Measurements from ENCODE around the gene RUNX1. TPM values are rescaled to one million over a fixed set of nuclear protein-coding genes. Genes with fewer than 3 reads are reported as not detected.

Gene RUNX1
- polyA plus RNA-seq, 1 experiment = 20.9 TPM

- Histone ChIP-seq H3K9me3 (ENCODE audit: control insufficient read depth, insufficient read depth, low read length) (no peaks in the 10 kb centered on the region), H3K27me3 (ENCODE audit: control insufficient read depth, insufficient read depth, low read length) (no peaks in the 10 kb centered on the region), H3K27ac (ENCODE audit: low read depth, low read length) (no peak overlapping the region), H3K4me3 (ENCODE audit: low read depth, low read length) (no peak overlapping the region)
- ChIA-PET CTCF (no interaction called here), POLR2A (no interaction called here)
- DNase-seq (ENCODE audit: low read depth, low spot score) = no peak
- no peak for TF ChIP-seq CTCF (IDR thresholded peaks at IDR 0.05; ENCODE audit: low read depth, low read length)
Measured at GRCh38 chr21:34984356-34985058, 64.6 kb downstream of the RUNX1 start.

- POLR2A ChIA-PET = interaction anchor here (0.8 kb wide), 1 partner anchor 48 kb away, joined by 3 read pairs; no protein-coding TSS in a partner anchor
- H3K9me3 ChIP-seq (ENCODE audit: control insufficient read depth, insufficient read depth, low read length) = no peaks in the 10 kb centered on the region
- H3K27me3 ChIP-seq (ENCODE audit: control insufficient read depth, insufficient read depth, low read length) = no peaks in the 10 kb centered on the region
- peak overlapping the region; percentile 71 for H3K27ac ChIP-seq (ENCODE audit: low read depth, low read length)
- H3K4me3 ChIP-seq (ENCODE audit: low read depth, low read length) = no peak overlapping the region
- no peak for TF ChIP-seq CTCF (IDR thresholded peaks at IDR 0.05; ENCODE audit: low read depth, low read length)
- CTCF ChIA-PET = no interaction called here
- DNase-seq (ENCODE audit: low read depth, low spot score) = no peak
Measured at GRCh38 chr21:34983680-34984086, 65.4 kb downstream of the RUNX1 start.

GRCh38 chr21:34981791-34982190 lies 67.3 kb downstream of the RUNX1 start:
- DNase-seq (ENCODE audit: low read depth, low spot score) = no peak
- Histone ChIP-seq H3K9me3 (ENCODE audit: control insufficient read depth, insufficient read depth, low read length) (no peaks in the 10 kb centered on the region), H3K27me3 (ENCODE audit: control insufficient read depth, insufficient read depth, low read length) (no peaks in the 10 kb centered on the region), H3K4me3 (ENCODE audit: low read depth, low read length) (no peak overlapping the region), H3K27ac (ENCODE audit: low read depth, low read length) (no peak overlapping the region)
- ChIA-PET CTCF (no interaction called here), POLR2A (no interaction called here)
- no peak for TF ChIP-seq CTCF (IDR thresholded peaks at IDR 0.05; ENCODE audit: low read depth, low read length)

- no peak overlapping the region for H3K4me3 ChIP-seq (ENCODE audit: low read depth, low read length)
- H3K9me3 ChIP-seq (ENCODE audit: control insufficient read depth, insufficient read depth, low read length) = no peaks in the 10 kb centered on the region
- CTCF ChIA-PET = no interaction called here
- POLR2A ChIA-PET = no interaction called here
- TF ChIP-seq CTCF (IDR thresholded peaks at IDR 0.05; ENCODE audit: low read depth, low read length) = no peak
- no peaks in the 10 kb centered on the region for H3K27me3 ChIP-seq (ENCODE audit: control insufficient read depth, insufficient read depth, low read length)
- H3K27ac ChIP-seq (ENCODE audit: low read depth, low read length) = no peak overlapping the region
- DNase-seq (ENCODE audit: low read depth, low spot score) = no peak
Measured at GRCh38 chr21:34980423-34981115, 68.5 kb downstream of the RUNX1 start.

DNA sequence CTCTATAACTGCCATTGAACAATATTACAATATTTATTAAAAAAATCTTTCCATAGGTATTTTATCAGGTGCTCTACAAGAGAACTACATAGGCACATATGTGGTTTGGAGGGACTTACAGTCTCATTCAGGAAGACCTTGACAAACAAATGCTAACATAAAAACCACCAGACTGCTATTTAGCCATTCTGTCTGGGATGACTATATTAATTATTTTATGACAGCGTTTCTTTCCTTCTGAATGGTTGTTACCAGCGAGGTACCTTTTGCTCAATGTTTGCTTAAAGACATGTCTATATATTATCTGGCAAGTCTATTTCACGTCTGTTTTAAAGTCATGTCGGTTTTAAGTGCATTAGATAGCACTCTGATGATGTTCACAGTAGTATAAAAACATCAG lies 69.7 kb downstream of the RUNX1 start:
- Histone ChIP-seq H3K4me3 (ENCODE audit: low read depth, low read length) (no peak overlapping the region), H3K27ac (ENCODE audit: low read depth, low read length) (no peak overlapping the region), H3K27me3 (ENCODE audit: control insufficient read depth, insufficient read depth, low read length) (no peaks in the 10 kb centered on the region), H3K9me3 (ENCODE audit: control insufficient read depth, insufficient read depth, low read length) (no peaks in the 10 kb centered on the region)
- CTCF ChIA-PET = no interaction called here
- no peak for DNase-seq (ENCODE audit: low read depth, low spot score)
- POLR2A ChIA-PET = no interaction called here
- no peak for TF ChIP-seq CTCF (IDR thresholded peaks at IDR 0.05; ENCODE audit: low read depth, low read length)

All from AG04450 (cell line).